RWPE2 (cell line): ENCODE results near the gene STK39.
A peak's percentile ranks its signal among the peaks of the same experiment; 100 is the strongest.

ENCODE experiments used
- ATAC-seq: fragments of 200-7000 bp; cut with Tn5 transposase; 3 replicates; pipeline ENCODE4 v1.9.1; 2021; ENCODE audit warnings: low read depth
- DNase-seq: peaks from one replicate; pipeline ENCODE4 v3.0.0-alpha.2; 2020; ENCODE audit warnings: low spot score
- H3K27ac ChIP-seq: fragments of 450-650 bp; 2 replicates; pipeline ENCODE4 v1.5.1; 2017; ENCODE audit warnings: mild to moderate bottlenecking; ENCODE audit not compliant: poor library complexity, severe bottlenecking
- H3K27me3 ChIP-seq: fragments of 250-450 bp; sonication (Bioruptor Pico); 2 replicates; pipeline ENCODE4 v1.5.1; 2021; ENCODE audit warnings: mild to moderate bottlenecking, moderate library complexity; ENCODE audit not compliant: insufficient read depth, poor library complexity, severe bottlenecking
- H3K36me3 ChIP-seq: fragments of 250-450 bp; sonication (Bioruptor Pico); 2 replicates; pipeline ENCODE4 v1.5.1; 2020; ENCODE audit warnings: low read depth, mild to moderate bottlenecking, moderate library complexity
- H3K4me1 ChIP-seq: fragments of 250-450 bp; sonication (Bioruptor Pico); 2 replicates; pipeline ENCODE4 v1.5.1; 2021; ENCODE audit warnings: mild to moderate bottlenecking, moderate library complexity; ENCODE audit not compliant: insufficient read depth, poor library complexity, severe bottlenecking
- H3K4me3 ChIP-seq: fragments of 250-450 bp; sonication (Bioruptor Pico); 2 replicates; pipeline ENCODE4 v1.5.1; 2021; ENCODE audit warnings: mild to moderate bottlenecking, moderate library complexity; ENCODE audit not compliant: severe bottlenecking
- H3K9me3 ChIP-seq: fragments of 250-450 bp; sonication (Bioruptor Pico); 2 replicates; pipeline ENCODE4 v1.5.1; 2021; ENCODE audit warnings: mild to moderate bottlenecking, moderate library complexity; ENCODE audit not compliant: severe bottlenecking
- TF ChIP-seq, protein P1 (sequence below): fragments of 450-650 bp; IDR thresholded peaks from one replicate; pipeline ENCODE4 v1.5.1; 2017; ENCODE audit warnings: mild to moderate bottlenecking, moderate library complexity; ENCODE audit not compliant: poor library complexity, severe bottlenecking

The STK39 gene

DNA sequence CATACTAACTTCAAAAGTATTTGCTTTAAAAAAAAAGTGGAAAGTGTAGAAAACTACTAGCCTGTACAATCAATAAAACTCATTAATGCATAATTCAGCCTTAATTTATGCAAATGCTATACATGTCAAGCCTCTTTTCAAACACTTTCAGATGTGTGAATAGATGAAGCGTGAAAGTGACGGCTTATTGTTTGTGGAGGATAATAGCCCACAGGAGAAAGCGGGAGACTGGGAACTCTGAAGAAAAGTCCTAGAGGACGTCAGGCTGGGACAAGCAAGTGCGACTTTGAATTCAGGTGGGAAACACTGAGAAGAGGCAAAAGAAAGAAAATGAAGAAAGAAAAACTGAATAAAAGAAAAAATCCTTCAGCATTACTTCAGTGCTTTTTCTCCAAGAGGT is 108.5 kb downstream of the STK39 start:
- H3K4me3 ChIP-seq: no peak overlapping the region
- H3K27ac ChIP-seq: no peak overlapping the region
- ATAC-seq (no peak), DNase-seq (no peak)
- H3K4me1 ChIP-seq: peaks cover 10% of the 10 kb centered on the region
- TF ChIP-seq, protein P1, sequence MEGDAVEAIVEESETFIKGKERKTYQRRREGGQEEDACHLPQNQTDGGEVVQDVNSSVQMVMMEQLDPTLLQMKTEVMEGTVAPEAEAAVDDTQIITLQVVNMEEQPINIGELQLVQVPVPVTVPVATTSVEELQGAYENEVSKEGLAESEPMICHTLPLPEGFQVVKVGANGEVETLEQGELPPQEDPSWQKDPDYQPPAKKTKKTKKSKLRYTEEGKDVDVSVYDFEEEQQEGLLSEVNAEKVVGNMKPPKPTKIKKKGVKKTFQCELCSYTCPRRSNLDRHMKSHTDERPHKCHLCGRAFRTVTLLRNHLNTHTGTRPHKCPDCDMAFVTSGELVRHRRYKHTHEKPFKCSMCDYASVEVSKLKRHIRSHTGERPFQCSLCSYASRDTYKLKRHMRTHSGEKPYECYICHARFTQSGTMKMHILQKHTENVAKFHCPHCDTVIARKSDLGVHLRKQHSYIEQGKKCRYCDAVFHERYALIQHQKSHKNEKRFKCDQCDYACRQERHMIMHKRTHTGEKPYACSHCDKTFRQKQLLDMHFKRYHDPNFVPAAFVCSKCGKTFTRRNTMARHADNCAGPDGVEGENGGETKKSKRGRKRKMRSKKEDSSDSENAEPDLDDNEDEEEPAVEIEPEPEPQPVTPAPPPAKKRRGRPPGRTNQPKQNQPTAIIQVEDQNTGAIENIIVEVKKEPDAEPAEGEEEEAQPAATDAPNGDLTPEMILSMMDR: no peak
- peaks cover 40% of the 10 kb centered on the region for H3K36me3 ChIP-seq
- H3K27me3 ChIP-seq: no peaks in the 10 kb centered on the region
- no peaks in the 10 kb centered on the region for H3K9me3 ChIP-seq

DNA sequence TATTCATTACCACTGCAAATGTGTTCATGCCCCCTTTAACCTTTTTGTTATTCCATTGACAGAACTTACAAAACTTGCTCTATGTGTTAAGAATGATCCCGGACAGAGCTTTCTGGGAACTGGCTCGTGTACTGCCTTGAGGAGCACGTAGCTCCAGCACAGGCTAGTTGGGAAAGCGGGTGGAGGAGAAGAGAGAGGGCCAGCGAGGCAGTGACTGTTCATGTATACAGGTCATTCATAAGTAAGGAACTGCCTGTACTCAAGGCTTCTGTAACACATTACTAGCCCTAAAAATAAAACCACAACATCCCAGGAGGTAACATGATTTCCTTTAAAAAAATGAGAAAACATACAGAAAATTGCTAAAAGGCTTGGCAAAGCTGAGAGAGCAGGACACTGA is 109.0 kb downstream of the STK39 start:
- Histone ChIP-seq H3K27me3 (no peaks in the 10 kb centered on the region), H3K4me3 (no peak overlapping the region), H3K27ac (no peak overlapping the region), H3K4me1 (peaks cover 10% of the 10 kb centered on the region), H3K9me3 (no peaks in the 10 kb centered on the region), H3K36me3 (peaks cover 41% of the 10 kb centered on the region)
- DNase-seq (no peak), ATAC-seq (no peak)
- TF ChIP-seq, protein P1: no peak

DNA sequence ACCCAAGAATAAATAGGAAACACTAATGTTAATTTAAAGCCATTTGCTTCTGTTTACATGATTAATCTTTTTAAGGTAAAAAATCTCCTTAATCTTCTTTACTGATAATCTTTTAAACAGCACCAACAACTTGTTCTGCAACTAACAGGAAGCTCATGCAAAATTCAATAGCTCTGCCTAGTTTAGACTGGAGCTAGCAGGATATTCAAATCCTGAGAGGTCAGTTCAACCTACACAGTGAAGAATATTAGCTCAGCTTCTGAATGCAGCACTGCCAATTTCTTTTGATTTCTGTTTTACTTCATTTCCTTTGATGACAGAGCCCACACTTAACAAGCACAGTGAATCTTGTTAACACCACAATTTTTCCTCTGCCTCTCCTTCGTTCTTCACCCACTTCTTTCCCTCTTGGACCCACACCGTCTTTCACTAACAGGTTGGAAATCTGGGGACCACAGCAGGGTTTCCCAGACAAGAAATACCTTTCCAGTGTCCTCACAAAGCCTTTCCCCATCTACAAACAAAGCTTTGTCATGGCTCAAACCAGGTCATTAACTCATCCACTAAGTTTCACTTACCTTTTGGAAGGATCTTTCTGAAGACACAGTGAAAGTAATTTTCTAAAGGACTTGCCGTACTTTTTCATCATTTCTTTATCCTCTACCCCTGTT is 109.8 kb downstream of the STK39 start:
- Histone ChIP-seq H3K9me3 (no peaks in the 10 kb centered on the region), H3K27ac (no peak overlapping the region), H3K27me3 (no peaks in the 10 kb centered on the region), H3K36me3 (peaks cover 44% of the 10 kb centered on the region), H3K4me1 (peaks cover 10% of the 10 kb centered on the region), H3K4me3 (no peak overlapping the region)
- TF ChIP-seq, protein P1: no peak
- ATAC-seq: no peak
- DNase-seq: no peak

DNA sequence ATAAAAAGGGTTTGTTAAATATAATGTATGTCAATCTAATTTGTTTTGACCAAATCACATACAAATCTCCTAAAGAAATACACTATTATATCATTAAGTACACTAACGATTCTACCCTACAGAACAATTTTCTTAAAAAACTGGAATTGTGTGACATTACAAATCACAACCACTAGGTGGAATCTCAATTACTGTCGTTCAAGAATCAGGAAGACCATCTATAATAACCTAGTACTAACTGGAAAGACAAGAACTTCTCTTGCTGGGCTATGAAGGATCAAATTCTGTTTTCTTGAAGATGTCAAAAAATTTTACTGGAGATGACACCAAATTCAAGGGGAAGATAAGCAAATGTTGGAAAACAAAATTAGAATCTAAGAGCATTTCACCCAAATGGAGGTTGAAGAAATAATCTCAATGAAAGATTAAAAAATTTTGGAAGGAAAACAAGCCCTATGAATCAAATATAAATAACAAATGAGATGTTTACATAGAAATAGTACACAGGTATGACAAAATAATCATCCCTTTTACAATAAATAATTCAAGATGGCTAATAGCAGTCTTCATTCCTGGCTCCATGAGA is 110.9 kb downstream of the STK39 start:
- H3K36me3 ChIP-seq: peaks cover 41% of the 10 kb centered on the region
- no peaks in the 10 kb centered on the region for H3K27me3 ChIP-seq
- peak; percentile 51; the same call in 1 of the 3 replicates for ATAC-seq
- peak overlapping the region; percentile 44 for H3K27ac ChIP-seq
- DNase-seq: no peak
- H3K4me1 ChIP-seq: peaks cover 10% of the 10 kb centered on the region
- TF ChIP-seq, protein P1: peak; percentile 67
- H3K9me3 ChIP-seq: no peaks in the 10 kb centered on the region
- no peak overlapping the region for H3K4me3 ChIP-seq

DNA sequence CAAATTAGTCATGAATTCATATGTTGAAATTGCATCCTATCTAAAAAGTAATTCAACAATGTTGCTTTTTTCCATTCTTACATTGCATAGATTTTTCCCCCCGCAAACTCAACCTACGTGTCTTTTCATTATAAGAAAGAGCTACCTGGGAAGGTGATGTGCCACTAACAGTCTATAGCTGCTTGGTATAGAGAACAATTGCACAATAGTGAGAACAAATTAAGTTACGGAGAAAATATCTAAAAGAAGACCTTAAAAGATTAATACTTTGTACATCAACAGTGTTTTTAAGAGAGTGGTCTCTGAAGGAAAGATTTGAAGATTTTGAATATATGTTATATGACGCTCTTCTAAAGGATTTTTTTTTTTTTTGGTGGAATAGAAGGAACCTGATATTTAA is 111.8 kb downstream of the STK39 start:
- Histone ChIP-seq H3K27ac (peak overlapping the region; percentile 44), H3K36me3 (peaks cover 41% of the 10 kb centered on the region)

More for the DNA sequence above, 111.8 kb downstream of the STK39 start:
- TF ChIP-seq, protein P1: no peak
- no peak for DNase-seq
- no peak overlapping the region for H3K4me3 ChIP-seq
- peaks cover 10% of the 10 kb centered on the region for H3K4me1 ChIP-seq
- H3K27me3 ChIP-seq: no peaks in the 10 kb centered on the region
- H3K9me3 ChIP-seq: no peaks in the 10 kb centered on the region
- ATAC-seq: no peak; the same call in 1 of the 3 replicates
